T47D (cell line): Measurements from ENCODE around the gene PPP1R12A.
A peak's percentile ranks its signal among the peaks of the same experiment; 100 is the strongest.
"Not testable (repeated sequence)": the region's sequence is repeated elsewhere in the genome, so short reads cannot be mapped to it uniquely, and the experiment has no call there.

Experiments
- DNase-seq, 2 experiments: peaks; one replicate each; pipeline versions ENCODE4 v3.0.0 to v3.0.0-alpha.2; 2011 to 2012; ENCODE audit warnings: low read depth in 1 of 2, low spot score in 1 of 2
- JUND ChIP-seq: IDR thresholded peaks from 2 replicates; pipeline ENCODE4 v1.6.1; 2012; ENCODE audit warnings: low read depth
- in situ Hi-C: cut with HindIII; loops from 2 replicates; pipeline ENCODE4 v1.10.0; 2016; ENCODE audit warnings: low sequenced_read_pairs, low pct_unique_long_range_greater_than_20kb

Gene PPP1R12A

GRCh38 chr12:79935021-79935623 lies at the start of gene PPP1R12A:
Gene PPP1R12A (minus strand): TSS chr12:79935097. CDS start chr12:79934931, 166 bp downstream.
- DNase-seq: peak; percentile 83 to 98
- TF ChIP-seq JUND: no peak
- in situ Hi-C loops: no loop called here

GRCh38 chr12:79983986-79984620 lies 49.2 kb upstream of the PPP1R12A start:
- TF ChIP-seq JUND: no peak
- DNase-seq: no peak
- in situ Hi-C loops: no loop called here

DNA sequence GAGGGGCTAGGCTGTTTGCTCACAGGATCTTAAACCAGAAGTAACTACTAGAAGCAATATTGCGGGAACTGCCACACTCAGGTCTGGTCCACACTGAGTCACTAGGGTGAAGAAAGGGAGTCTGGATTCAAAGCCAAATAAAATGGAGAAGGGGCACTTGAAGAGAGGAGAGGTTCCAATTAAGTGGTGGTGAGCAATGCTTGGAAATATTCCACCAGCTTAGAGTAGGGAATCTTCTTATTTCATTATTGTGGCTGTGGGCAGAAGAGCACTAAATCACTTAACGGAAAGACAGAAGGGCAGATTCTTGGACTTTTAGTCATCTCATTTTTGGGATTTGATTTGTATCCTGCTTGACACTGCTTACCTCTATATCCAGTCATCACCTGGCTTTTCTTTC lies 48.6 kb upstream of the PPP1R12A start:
- TF ChIP-seq JUND: no peak
- in situ Hi-C loops: no loop called here
- no peak for DNase-seq

- DNase-seq: peak in 1 of 2 experiments; percentile 37
- TF ChIP-seq JUND: no peak
- in situ Hi-C loops: no loop called here
Observed at GRCh38 chr12:79982086-79983062, 47.5 kb upstream of the PPP1R12A start.

GRCh38 chr12:79978692-79979091 lies 43.8 kb upstream of the PPP1R12A start:
- no peak for DNase-seq
- TF ChIP-seq JUND: no peak
- in situ Hi-C loops: no loop called here

- DNase-seq, in situ Hi-C loops: not testable (repeated sequence)
Observed at GRCh38 chr12:79977856-79978460, 43.1 kb upstream of the PPP1R12A start.

DNA sequence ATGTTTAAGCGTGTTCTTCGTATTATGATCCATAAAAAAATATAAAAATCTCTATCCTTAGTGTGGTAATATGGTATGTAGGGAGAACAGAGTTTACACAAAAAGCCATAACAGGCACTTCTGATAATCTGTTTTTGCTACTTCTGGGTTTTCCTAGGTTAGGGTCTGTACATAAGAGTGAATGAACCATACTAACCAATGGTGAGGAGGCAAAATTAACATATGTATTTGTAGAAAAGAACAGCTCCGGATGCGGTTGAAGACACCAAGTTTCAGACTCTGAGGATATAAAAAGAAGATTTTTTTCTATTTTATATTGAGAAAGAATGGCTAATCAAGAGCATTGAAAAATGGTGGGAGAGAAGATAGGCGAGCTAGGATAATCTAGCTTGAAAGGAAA lies 40.2 kb upstream of the PPP1R12A start:
- no peak for TF ChIP-seq JUND

DNA sequence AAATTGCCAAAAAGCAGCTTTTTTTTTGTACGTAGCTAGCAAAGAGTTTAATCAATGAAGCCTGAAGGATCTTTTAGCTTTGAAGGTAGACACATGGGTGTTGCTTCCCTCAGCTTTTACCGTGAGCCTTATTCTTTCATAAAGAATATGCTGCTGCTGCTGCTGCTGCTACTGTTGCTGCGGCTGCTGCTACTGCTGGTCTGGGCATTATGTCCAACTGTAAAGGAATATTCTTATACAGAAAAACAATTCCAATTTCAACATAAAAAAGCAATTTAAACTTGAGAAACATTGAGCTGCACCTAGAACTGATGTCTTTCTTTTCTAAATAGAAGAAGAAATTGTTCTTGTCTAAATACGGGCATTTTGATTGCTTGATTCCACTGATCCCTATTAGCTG lies 38.9 kb upstream of the PPP1R12A start:
- no peak for TF ChIP-seq JUND
- DNase-seq: no peak
- in situ Hi-C loops: no loop called here

More for the DNA sequence above, 40.2 kb upstream of the PPP1R12A start:
- no peak for DNase-seq
- in situ Hi-C loops: no loop called here

DNA sequence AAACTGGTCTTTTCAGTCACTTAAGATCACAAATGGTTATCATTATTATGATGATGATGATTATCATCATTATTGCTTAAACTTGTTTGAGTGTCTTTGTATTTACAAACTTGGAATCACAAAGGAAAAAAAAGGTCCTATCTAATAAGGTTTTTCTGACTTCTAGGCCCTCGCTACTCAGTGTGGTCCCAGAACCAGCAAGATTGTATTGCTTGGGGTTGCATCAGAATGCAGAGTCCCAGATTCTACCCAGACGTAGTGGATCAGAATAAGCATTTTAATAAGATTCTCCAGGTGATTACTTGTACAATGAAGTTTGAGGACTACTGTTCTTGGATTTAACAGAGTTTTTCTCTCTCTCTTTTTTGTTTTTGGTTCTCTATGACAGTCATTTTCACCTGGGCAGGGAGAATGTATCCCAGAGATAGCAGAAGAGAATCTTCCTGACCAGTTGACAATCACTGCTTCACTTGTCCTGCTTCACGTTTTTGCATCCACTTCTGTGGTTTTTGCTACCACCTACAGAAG lies 29.3 kb upstream of the PPP1R12A start:
- TF ChIP-seq JUND: no peak
- in situ Hi-C loops: no loop called here
- no peak for DNase-seq

DNA sequence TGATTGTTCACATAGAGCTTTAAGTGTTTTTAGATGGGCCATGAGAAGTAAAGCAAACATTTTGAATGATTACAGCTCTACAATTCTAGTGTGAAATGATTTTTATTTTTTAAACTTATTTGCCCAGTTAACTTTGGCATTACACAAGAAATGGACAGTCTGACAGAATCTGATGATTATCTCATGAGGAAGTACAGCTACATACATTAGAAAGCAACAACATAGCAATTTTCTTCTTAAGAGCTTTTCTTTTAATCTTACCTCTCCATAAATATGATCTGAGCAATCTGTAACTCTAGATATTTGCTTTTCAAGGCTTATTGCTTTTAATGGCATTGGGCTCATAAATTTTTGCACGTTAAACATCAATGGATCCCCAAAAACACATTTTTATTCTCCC lies 26.5 kb upstream of the PPP1R12A start:
- in situ Hi-C loops: no loop called here
- no peak for TF ChIP-seq JUND
- no peak for DNase-seq

- TF ChIP-seq JUND: no peak
- no peak for DNase-seq
- in situ Hi-C loops: no loop called here
Observed at GRCh38 chr12:79959484-79959883, 24.6 kb upstream of the PPP1R12A start.

DNA sequence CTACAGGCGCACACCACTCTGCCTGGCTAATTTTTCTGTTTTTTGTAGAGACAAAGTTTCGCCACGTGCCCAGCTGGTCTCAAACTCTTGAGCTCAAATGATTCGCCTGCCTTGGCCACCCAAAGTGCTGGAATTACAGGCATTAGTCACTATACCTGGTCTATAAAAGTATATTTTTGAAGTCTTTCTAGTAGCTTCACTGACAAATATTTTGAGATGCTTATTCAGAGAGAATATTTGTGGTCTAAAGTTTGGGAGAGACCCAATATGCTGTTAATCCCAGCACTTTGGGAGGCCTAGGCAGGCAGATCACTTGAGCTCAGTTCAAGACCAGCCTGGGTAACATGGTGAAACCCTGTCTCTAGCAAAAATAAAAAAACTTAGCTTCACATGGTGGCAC lies 22.0 kb upstream of the PPP1R12A start:
- in situ Hi-C loops: no loop called here
- no peak for DNase-seq
- no peak for TF ChIP-seq JUND
